SH-SY5Y (cell line): ENCODE results near the gene PALB2.

ENCODE experiments used
- GATA2 ChIP-seq: IDR thresholded peaks from 2 replicates; pipeline ENCODE4 v1.6.1; 2011; ENCODE audit warnings: mild to moderate bottlenecking, low read depth, low read length
- GATA3 ChIP-seq: IDR thresholded peaks from 2 replicates; pipeline ENCODE4 v1.6.1; 2011; ENCODE audit warnings: low read depth, mild to moderate bottlenecking, low read length, moderate library complexity

DNA sequence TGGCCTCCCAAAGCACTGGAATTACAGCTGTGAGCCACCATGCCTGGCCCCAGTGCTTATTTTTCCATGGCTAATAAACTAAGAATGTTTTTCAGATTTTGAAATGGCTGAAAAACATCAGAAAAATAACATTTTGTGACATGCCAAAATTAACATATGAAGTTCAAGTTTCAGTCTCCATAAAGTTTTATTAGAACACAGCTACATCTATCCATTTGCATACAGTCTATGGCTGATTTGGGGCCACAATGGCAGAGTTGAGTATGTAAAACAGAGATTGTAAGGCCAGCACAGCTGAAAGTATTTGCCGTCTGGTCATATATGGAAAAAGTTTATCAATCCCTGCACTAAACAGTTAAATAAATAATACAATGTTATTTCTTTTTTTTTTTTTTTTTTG, 31.2 kb downstream of the PALB2 start:
- TF ChIP-seq GATA3 = no peak
- no peak for TF ChIP-seq GATA2
